OCI-LY1 (cell line): ENCODE results near the gene TBX15.

Experiments used
- H2AFZ ChIP-seq: fragments of 200-600 bp; sonication (generic), shearing (Covaris generic); 2 replicates; pipeline ENCODE4 v1.6.0; 2014; ENCODE audit warnings: antibody characterized with exemption, mild to moderate bottlenecking, low read length
- H3F3A ChIP-seq: fragments of 200-600 bp; sonication (generic), shearing (Covaris generic); 2 replicates; pipeline ENCODE4 v1.6.0; 2014; ENCODE audit warnings: mild to moderate bottlenecking, antibody characterized with exemption, low read length, moderate library complexity; ENCODE audit not compliant: insufficient read depth
- H3K27ac ChIP-seq: fragments of 200-600 bp; sonication (generic); 2 replicates; pipeline ENCODE4 v1.5.1; 2014; ENCODE audit warnings: low read length, mixed run types, mild to moderate bottlenecking, low read depth; ENCODE audit not compliant: poor library complexity, severe bottlenecking
- H3K27me3 ChIP-seq: fragments of 200-600 bp; sonication (generic); 2 replicates; pipeline ENCODE4 v1.6.0; 2014; ENCODE audit warnings: antibody characterized with exemption, mild to moderate bottlenecking, low read length, moderate library complexity; ENCODE audit not compliant: insufficient read depth
- H3K36me3 ChIP-seq: fragments of 200-600 bp; sonication (generic); 2 replicates; pipeline ENCODE4 v1.6.1; 2014; ENCODE audit warnings: mild to moderate bottlenecking, antibody characterized with exemption, low read length, moderate library complexity, mixed read lengths; ENCODE audit not compliant: insufficient read depth
- H3K4me1 ChIP-seq: fragments of 200-600 bp; sonication (generic); 2 replicates; pipeline ENCODE4 v1.5.1; 2014; ENCODE audit warnings: mild to moderate bottlenecking, low read length, moderate library complexity; ENCODE audit not compliant: insufficient read depth, severe bottlenecking
- H3K4me2 ChIP-seq: fragments of 200-600 bp; sonication (generic), shearing (Covaris generic); 2 replicates; pipeline ENCODE4 v1.6.1; 2014; ENCODE audit warnings: low read length
- H3K4me3 ChIP-seq: fragments of 200-600 bp; sonication (generic); 2 replicates; pipeline ENCODE4 v1.5.1; 2014; ENCODE audit warnings: low read length, low read depth, mild to moderate bottlenecking, mixed read lengths; ENCODE audit not compliant: poor library complexity, severe bottlenecking
- H3K79me2 ChIP-seq: fragments of 200-600 bp; shearing (Covaris generic); 2 replicates; pipeline ENCODE4 v1.6.1; 2016; ENCODE audit warnings: mixed run types, low read length, mixed read lengths; ENCODE audit not compliant: insufficient read depth
- H3K9ac ChIP-seq: fragments of 200-600 bp; sonication (generic), shearing (Covaris generic); 2 replicates; pipeline ENCODE4 v1.6.1; 2014; ENCODE audit warnings: mild to moderate bottlenecking, low read length, mixed read lengths
- H3K9me2 ChIP-seq: fragments of 200-600 bp; sonication (generic), shearing (Covaris generic); 2 replicates; pipeline ENCODE4 v1.6.1; 2014; ENCODE audit warnings: low read depth, mild to moderate bottlenecking, low read length, mixed read lengths
- H3K9me3 ChIP-seq: fragments of 200-600 bp; shearing (Covaris generic); 2 replicates; pipeline ENCODE4 v1.6.1; 2014; ENCODE audit warnings: low read length, mixed read lengths
- H4K20me1 ChIP-seq: fragments of 200-600 bp; sonication (generic), shearing (Covaris generic); 2 replicates; pipeline ENCODE4 v1.6.0; 2016; ENCODE audit warnings: mild to moderate bottlenecking, low read length; ENCODE audit not compliant: insufficient read depth
- EZH2 ChIP-seq: fragments of 200-600 bp; sonication (generic), shearing (Covaris generic); IDR thresholded peaks from 2 replicates; pipeline ENCODE4 v1.8.0; 2017; ENCODE audit warnings: borderline replicate concordance, mixed run types, mild to moderate bottlenecking, antibody characterized with exemption, low read length, moderate library complexity, mixed read lengths
- TF ChIP-seq, protein P1 (sequence below): fragments of 200-600 bp; sonication (generic), shearing (Covaris generic); IDR thresholded peaks from 2 replicates; pipeline ENCODE4 v1.5.1; 2017; ENCODE audit warnings: mild to moderate bottlenecking, antibody characterized with exemption, low read length, moderate library complexity, mixed read lengths

The TBX15 gene

DNA sequence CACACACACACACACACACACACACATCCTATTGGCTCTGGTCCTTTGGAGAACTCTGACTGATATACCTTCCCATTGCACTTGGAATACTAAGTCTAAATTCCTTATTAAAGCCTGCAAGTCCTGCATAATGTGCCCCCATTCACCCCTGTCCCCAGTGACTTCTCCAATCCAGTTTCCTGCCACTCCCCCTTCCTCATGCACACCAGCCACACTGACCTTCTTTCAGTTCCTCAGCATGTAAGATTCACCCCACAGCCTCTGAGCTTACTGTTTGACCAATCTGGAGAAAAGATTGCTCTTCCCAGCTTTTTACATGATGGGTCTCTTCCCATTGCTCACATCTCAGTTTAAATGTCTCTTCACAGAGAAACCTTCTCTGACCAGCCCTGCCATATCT, 146.6 kb downstream of the TBX15 start:
- Histone ChIP-seq H3F3A (no peaks in the 10 kb centered on the region), H3K9me3 (no peaks in the 10 kb centered on the region), H2AFZ (no peak overlapping the region), H4K20me1 (no peaks in the 10 kb centered on the region), H3K9ac (no peak overlapping the region), H3K4me1 (no peaks in the 10 kb centered on the region), H3K79me2 (no peaks in the 10 kb centered on the region), H3K36me3 (no peaks in the 10 kb centered on the region), H3K27me3 (no peaks in the 10 kb centered on the region), H3K27ac (no peak overlapping the region), H3K9me2 (no peaks in the 10 kb centered on the region), H3K4me3 (no peak overlapping the region), H3K4me2 (no peak overlapping the region)
- TF ChIP-seq, protein P1, sequence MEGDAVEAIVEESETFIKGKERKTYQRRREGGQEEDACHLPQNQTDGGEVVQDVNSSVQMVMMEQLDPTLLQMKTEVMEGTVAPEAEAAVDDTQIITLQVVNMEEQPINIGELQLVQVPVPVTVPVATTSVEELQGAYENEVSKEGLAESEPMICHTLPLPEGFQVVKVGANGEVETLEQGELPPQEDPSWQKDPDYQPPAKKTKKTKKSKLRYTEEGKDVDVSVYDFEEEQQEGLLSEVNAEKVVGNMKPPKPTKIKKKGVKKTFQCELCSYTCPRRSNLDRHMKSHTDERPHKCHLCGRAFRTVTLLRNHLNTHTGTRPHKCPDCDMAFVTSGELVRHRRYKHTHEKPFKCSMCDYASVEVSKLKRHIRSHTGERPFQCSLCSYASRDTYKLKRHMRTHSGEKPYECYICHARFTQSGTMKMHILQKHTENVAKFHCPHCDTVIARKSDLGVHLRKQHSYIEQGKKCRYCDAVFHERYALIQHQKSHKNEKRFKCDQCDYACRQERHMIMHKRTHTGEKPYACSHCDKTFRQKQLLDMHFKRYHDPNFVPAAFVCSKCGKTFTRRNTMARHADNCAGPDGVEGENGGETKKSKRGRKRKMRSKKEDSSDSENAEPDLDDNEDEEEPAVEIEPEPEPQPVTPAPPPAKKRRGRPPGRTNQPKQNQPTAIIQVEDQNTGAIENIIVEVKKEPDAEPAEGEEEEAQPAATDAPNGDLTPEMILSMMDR: no peak
- no peak for TF ChIP-seq EZH2
